SJSA1 (cell line): ENCODE data around the gene INPP5K. TPM values are rescaled to one million over a fixed set of nuclear protein-coding genes. Genes with fewer than 3 reads are reported as not detected.

Experiments used
- DNase-seq, 2 experiments: peaks; one replicate each; pipeline ENCODE4 v3.0.0-alpha.2; 2015 to 2020; ENCODE audit warnings: low spot score in 2 of 2, low read depth in 1 of 2
- H3K27ac ChIP-seq: fragments of 250-450 bp; sonication (Bioruptor Pico); 2 replicates; pipeline ENCODE4 v1.5.1; 2020; ENCODE audit warnings: mild to moderate bottlenecking, moderate library complexity
- H3K27me3 ChIP-seq: fragments of 250-450 bp; sonication (Bioruptor Pico); replicated peaks from 2 replicates; pipeline ENCODE4 v1.5.1; 2020; ENCODE audit warnings: mild to moderate bottlenecking, moderate library complexity
- H3K36me3 ChIP-seq: fragments of 250-450 bp; sonication (Bioruptor Pico); 2 replicates; pipeline ENCODE4 v1.5.1; 2020; ENCODE audit warnings: mild to moderate bottlenecking
- H3K4me1 ChIP-seq: fragments of 250-450 bp; sonication (Bioruptor Pico); replicated peaks from 2 replicates; pipeline ENCODE4 v1.6.1; 2021; ENCODE audit warnings: mild to moderate bottlenecking
- H3K4me3 ChIP-seq: fragments of 250-450 bp; sonication (Bioruptor Pico); 2 replicates; pipeline ENCODE4 v1.5.1; 2020; ENCODE audit warnings: mild to moderate bottlenecking
- H3K9me3 ChIP-seq: fragments of 250-450 bp; sonication (Bioruptor Pico); replicated peaks from 2 replicates; pipeline ENCODE4 v1.5.1; 2020; ENCODE audit warnings: mild to moderate bottlenecking
- total RNA-seq: library from RNA; depleted of rRNA; stranded (reverse); fragments of >200 nt; shearing (Covaris generic); gene quantifications from 2 replicates; pipeline ENCODE4 v1.2.3, GENCODE V29; 2014

The INPP5K gene
- total RNA-seq, 1 experiment from 2014 or later = 18.1 TPM

DNA sequence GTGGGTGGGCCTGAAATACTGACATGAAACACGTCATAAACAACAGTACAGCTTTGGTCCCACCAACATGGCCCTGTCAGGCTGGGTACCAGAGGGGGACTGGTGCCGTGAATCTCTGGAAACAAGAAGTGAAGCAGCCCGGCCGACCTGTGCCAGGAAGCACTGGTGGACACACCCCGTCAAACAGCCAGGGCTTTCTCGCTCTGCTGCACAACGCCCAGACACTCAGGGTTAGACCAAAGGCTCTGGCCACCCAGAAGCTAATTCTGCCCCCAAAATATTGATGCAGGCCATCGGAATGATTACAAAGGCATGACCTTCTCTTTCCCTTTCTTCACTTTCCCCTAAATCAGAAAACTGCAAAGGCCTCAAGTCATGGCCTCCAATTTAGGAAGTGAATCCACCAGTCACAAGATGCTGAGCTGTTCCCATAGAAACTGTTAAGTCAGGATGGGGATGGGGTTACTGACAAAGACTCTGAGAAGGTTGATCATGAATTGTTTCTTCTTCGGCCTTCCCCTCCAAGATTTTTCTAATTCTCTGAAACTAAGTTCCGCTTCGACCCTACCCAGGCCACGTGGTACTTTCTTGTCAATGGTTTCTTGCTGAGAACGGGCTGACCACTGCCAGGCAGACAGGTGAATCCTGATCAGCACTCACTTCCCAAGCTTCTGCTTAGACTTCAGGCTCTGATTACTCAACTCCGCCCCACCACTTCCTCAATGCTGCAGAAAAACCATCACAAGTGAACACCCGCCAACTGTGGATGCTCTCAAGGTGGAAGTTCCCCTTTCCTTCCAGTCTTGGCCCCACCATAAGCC lies 39.4 kb upstream of the INPP5K start:
- H3K4me3 ChIP-seq = no peak overlapping the region
- H3K27me3 ChIP-seq = no peaks in the 10 kb centered on the region
- no peak overlapping the region for H3K27ac ChIP-seq
- H3K36me3 ChIP-seq = peaks cover 41% of the 10 kb centered on the region
- H3K4me1 ChIP-seq = no peaks in the 10 kb centered on the region; the same call in 1 of the 2 replicates
- DNase-seq = no peak
- no peaks in the 10 kb centered on the region for H3K9me3 ChIP-seq

DNA sequence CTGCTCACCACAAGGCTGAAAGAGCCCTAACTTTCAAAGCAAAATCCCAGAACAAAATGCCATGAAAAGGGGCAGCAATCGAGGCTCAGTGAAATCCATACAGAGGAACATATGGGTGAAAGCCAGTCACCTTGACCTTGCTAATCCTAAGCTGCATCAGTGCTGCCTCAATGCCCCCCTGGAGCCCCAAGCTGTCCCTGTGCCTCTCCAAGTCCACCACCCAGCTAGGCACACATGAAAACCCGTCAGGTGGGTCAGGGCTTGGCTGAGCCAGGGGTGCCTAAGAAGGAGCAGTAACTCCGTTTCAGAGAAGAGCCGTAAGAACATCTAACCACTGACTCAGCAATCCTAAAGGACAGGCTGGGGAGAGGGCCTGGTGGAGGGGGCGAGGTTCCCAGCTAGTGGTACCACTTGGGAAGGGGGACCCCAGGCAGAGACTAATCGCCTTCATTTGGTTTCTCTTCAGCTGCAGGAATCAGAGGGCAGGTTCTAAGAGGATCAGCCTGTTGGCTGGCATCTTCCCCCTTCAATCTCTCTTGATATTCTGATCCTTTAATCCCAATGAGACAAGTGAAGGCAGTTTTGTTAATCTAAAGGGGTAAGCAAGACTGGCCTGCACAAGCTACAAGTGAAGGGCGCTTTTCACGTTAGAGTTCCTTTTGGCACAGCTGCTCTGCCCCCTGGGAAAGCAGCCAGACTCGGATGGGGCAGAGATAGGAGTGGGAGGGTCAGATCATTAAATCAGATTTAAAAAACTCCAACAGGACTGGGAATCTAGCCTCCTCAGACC lies 38.5 kb upstream of the INPP5K start:
- Histone ChIP-seq H3K36me3 (peaks cover 46% of the 10 kb centered on the region), H3K27ac (no peak overlapping the region), H3K27me3 (no peaks in the 10 kb centered on the region), H3K4me1 (no peaks in the 10 kb centered on the region), H3K4me3 (no peak overlapping the region), H3K9me3 (no peaks in the 10 kb centered on the region)
- DNase-seq = no peak

DNA sequence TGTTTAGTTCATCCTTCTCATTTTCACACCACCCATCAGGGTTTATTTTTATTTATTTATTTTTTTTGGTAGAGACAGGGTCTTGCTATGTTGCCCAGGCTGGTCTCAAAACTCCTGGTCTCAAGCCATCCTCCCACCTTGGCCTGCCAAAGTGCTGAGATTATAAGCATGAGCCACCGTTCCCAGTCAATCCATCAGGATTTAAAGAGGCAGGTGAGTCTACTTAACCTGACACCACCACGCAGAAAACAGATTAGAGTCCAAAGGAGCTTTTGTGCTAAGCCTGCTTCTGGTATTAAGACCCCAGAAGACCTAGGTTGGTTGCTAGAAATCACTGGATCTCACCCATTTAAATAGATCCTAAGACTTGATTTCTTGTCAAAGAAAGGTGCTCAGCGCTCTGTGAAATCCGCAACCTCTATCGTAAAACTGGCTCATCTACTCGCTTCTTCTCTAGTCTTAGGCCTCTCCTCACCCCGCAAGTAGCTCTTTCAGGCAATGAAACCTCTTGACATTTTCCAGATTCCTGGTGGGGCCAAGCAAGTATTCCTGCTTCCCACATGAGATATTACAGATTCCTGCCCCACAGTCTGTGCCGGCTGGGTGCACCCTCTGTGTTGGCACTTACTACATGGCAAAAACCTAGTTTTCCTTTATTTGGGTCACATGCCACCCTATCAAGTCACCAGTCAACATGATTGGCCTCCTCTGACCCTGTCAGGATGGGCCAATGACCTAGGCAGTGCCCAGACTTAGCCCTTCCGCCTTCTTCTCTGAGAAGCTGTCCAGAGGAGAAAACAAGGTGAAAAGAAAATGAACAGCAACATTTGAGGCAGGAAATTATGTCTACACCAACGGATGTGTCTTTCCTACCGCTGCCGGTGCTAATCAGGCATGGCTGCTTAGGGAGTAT lies 37.2 kb upstream of the INPP5K start:
- H3K4me1 ChIP-seq = no peaks in the 10 kb centered on the region
- no peak for DNase-seq
- H3K27me3 ChIP-seq = no peaks in the 10 kb centered on the region
- no peak overlapping the region for H3K27ac ChIP-seq
- H3K9me3 ChIP-seq = no peaks in the 10 kb centered on the region
- no peak overlapping the region for H3K4me3 ChIP-seq
- peaks cover 47% of the 10 kb centered on the region for H3K36me3 ChIP-seq

DNA sequence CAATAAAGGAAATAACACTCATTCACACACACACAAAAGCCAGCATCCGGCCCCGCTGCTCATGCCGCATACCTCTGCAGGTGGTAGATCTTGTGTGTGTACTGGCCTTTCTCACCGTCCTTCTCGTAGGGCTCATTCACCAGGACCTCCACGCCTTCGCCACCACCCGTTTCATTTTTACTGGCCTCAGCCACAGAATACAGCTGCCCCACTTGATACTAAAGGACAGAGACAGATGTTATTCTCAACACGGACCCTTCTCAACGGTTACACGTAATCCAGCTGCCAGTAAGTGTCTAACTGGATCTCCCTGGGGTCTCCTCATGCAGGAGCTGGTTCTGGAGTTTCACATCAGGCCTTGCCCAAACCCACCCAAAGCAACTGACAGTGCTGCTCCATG lies 36.5 kb upstream of the INPP5K start:
- no peaks in the 10 kb centered on the region for H3K4me1 ChIP-seq

DNA sequence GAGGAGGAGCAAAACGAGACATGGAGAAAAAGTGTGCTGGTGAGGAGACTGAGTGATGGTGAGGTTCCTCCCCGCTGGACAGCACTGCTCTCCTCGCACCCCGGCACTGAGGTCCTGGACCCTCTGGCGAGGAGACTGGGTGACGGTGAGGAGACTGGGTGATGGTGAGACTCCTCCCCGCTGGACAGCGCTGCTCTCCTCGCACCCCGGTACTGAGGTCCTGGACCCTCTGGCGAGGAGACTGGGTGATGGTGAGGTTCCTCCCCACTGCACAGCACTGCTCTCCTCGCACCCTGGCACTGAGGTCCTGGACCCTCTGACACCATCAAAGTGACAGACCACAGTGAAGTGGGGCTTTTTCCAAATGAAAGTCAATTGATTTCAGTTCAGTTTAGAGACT lies 35.3 kb upstream of the INPP5K start:
- Histone ChIP-seq H3K27me3 (no peaks in the 10 kb centered on the region), H3K4me1 (no peaks in the 10 kb centered on the region), H3K36me3 (peaks cover 44% of the 10 kb centered on the region), H3K9me3 (no peaks in the 10 kb centered on the region), H3K27ac (no peak overlapping the region), H3K4me3 (no peak overlapping the region)
- DNase-seq = no peak

More for the DNA sequence above, 36.5 kb upstream of the INPP5K start:
- DNase-seq = no peak
- Histone ChIP-seq H3K9me3 (no peaks in the 10 kb centered on the region), H3K27me3 (no peaks in the 10 kb centered on the region), H3K4me3 (no peak overlapping the region), H3K36me3 (peaks cover 49% of the 10 kb centered on the region), H3K27ac (no peak overlapping the region)

DNA sequence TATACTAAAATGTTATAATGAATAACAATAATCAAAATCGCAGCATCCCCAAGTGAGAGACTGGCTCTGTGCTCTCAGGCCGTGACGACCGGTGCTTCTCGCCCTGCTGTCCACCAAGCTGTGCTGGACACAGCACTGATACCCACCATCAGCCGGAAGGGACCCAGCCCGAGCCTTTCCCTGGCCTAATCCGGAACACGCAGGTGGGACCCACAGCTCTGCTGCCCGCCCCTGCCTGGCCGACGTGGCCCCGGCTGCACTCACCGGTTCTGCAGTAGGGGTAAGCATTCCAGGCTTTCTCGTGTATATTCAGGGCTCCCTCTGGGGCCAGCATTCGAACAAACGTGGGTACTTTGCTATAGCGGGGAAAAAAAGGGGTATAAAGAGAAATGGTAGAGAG lies 31.6 kb upstream of the INPP5K start:
- H3K27ac ChIP-seq = no peak overlapping the region
- no peaks in the 10 kb centered on the region for H3K9me3 ChIP-seq
- H3K4me3 ChIP-seq = no peak overlapping the region
- H3K4me1 ChIP-seq = no peaks in the 10 kb centered on the region
- DNase-seq = no peak
- H3K36me3 ChIP-seq = peaks cover 45% of the 10 kb centered on the region
- no peaks in the 10 kb centered on the region for H3K27me3 ChIP-seq

DNA sequence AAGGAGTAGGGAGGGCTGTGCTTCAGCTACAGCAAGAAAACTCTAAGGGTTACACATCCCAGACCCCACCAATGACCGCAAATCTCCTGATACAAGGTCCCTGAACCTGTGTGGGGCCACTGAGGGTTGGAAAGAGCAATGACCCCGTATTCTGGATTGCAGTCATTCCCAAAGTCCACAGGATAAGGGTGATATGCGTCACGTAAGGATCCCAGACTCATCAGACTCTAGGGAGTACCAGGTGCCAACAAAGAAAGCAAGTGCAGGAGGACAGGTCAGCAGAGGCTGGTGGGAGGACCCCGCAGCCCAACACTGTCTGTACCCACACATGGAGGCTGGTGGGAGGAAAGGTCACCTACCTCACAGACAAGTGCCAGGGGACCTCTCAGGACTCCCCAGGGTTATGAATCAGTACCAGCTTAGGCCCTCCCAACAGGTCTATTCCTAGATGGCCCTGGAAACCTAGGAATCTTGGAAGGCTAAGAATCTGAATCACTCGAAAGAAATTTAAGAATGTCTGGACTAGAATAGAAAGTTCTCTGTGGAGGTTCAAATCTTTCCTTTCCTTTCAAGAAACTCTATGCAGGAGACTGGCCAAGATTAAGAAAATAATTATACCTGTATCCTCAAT lies 30.0 kb upstream of the INPP5K start:
- Histone ChIP-seq H3K27me3 (no peaks in the 10 kb centered on the region), H3K9me3 (no peaks in the 10 kb centered on the region), H3K27ac (no peak overlapping the region), H3K4me1 (no peaks in the 10 kb centered on the region), H3K36me3 (peaks cover 44% of the 10 kb centered on the region), H3K4me3 (no peak overlapping the region)
- no peak for DNase-seq

DNA sequence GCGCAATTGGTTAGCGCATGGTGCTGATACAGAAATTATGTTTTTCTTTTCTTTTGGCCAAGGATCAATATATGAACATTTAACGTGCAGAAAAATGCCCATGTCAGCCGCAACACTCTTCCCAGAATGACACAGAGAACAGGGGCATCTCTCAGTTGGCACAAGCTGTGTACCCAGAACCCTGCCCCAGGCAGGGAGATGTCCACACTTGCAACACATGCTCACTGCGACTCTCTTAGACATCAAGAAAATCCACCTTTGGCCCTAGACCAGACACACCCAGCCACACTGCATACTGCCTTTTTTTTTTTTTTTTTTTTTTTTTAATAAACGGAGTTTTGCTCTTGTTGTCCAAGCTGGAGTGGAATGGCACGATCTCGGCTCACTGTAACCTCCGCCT lies 29.2 kb upstream of the INPP5K start:
- no peaks in the 10 kb centered on the region for H3K27me3 ChIP-seq
- H3K4me3 ChIP-seq = no peak overlapping the region

DNA sequence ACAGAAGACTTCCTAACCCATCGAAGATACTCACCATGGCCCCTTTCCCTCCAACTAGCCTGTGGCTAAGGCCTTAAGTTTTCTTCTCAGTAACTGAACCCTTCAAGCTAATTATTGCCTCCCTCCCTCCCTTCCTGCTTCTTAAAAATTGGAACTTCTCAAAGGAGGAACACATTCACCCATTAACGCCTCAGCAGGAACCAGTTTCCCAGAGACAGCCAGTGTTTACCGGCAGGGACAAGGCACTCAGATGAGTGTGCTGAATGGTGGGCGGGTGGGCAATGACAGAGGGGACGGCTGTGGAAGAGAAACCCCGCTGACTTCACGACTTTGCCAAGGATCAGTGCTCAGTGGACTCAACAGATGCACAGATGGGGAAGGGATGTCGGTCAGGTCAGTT lies 25.9 kb upstream of the INPP5K start:
- no peaks in the 10 kb centered on the region for H3K27me3 ChIP-seq
- no peak for DNase-seq
- H3K4me1 ChIP-seq = no peaks in the 10 kb centered on the region
- H3K9me3 ChIP-seq = no peaks in the 10 kb centered on the region
- no peak overlapping the region for H3K27ac ChIP-seq
- H3K4me3 ChIP-seq = no peak overlapping the region
- peaks cover 57% of the 10 kb centered on the region for H3K36me3 ChIP-seq

More for the DNA sequence above, 29.2 kb upstream of the INPP5K start:
- no peak for DNase-seq
- H3K27ac ChIP-seq = no peak overlapping the region
- peaks cover 49% of the 10 kb centered on the region for H3K36me3 ChIP-seq
- no peaks in the 10 kb centered on the region for H3K4me1 ChIP-seq
- no peaks in the 10 kb centered on the region for H3K9me3 ChIP-seq

DNA sequence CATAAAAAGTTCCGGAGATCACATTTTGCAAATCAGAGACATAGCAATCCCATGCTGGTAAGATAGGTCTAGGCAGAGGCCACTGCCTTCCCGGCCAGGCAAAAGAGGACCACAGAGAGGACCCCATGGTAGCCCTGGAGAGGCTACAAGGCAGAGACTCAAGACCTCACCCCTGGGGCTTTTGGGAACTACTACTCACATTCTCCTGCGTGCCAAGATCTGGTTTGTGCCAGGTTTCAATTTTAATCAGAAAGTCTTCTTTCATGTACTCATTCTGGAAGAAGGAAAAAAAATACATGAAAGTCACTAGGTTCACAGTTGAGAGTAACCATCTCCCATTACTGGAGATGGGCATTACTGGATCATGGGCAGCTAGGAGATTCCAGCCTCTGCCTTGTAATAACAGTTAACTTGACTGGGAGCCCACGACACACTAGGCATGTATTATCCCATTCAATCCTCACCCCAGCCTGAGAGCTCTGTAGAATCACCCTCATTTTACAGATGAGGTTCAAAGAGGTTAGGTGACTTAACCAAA lies 25.0 kb upstream of the INPP5K start:
- Histone ChIP-seq H3K27ac (no peak overlapping the region), H3K4me3 (no peak overlapping the region), H3K4me1 (no peaks in the 10 kb centered on the region), H3K36me3 (peaks cover 60% of the 10 kb centered on the region), H3K9me3 (no peaks in the 10 kb centered on the region), H3K27me3 (no peaks in the 10 kb centered on the region)
- no peak for DNase-seq

DNA sequence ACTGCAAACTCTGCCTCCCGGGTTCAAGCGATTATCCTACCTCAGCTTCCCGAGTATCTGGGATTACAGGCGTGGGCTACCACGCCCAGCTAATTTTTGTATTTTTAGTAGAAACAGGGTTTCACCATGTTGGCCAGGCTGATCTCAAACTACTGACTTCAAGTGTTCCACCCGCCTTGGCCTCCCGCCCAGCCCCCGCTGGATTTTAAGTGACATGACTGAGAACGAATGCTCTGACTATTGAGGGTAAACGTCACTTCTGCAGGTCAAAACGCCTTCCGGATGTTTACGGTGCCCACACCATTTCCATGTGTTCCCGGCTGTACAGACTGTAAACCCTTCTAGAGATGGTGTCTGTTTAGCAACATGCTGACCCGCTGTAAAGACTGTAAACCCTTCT lies 23.4 kb upstream of the INPP5K start:
- no peak for DNase-seq
- Histone ChIP-seq H3K36me3 (peaks cover 62% of the 10 kb centered on the region), H3K9me3 (no peaks in the 10 kb centered on the region)

DNA sequence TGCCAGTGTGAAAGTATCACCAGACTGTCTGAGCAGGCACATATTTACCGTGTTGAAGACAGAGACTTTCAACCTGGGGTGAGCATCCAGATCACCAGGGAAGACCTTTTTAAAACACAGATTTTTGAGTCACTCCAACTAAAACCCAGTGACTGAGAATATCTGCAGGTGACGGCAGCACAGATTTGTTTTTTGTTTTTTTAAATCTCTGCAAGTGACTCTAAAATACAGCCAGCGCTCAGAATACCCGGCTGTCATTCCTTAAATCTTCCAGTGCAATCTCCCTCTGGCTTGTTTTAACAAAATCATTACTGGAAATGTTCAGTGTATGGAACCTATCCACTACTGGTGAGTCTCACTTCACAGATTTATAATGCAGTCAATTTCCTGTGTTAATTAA lies 19.3 kb upstream of the INPP5K start:
- no peak for DNase-seq
- H3K36me3 ChIP-seq = peaks cover 67% of the 10 kb centered on the region

More for the DNA sequence above, 23.4 kb upstream of the INPP5K start:
- Histone ChIP-seq H3K4me1 (no peaks in the 10 kb centered on the region), H3K27ac (no peak overlapping the region), H3K27me3 (no peaks in the 10 kb centered on the region), H3K4me3 (no peak overlapping the region)

More for the DNA sequence above, 19.3 kb upstream of the INPP5K start:
- Histone ChIP-seq H3K9me3 (no peaks in the 10 kb centered on the region), H3K27ac (no peak overlapping the region), H3K4me3 (no peak overlapping the region), H3K27me3 (no peaks in the 10 kb centered on the region), H3K4me1 (no peaks in the 10 kb centered on the region)
